Measurements from ENCODE around the gene BIRC7.
"Not testable (repeated sequence)": the region's sequence is repeated elsewhere in the genome, so short reads cannot be mapped to it uniquely, and the experiment has no call there.

The BIRC7 gene

DNA sequence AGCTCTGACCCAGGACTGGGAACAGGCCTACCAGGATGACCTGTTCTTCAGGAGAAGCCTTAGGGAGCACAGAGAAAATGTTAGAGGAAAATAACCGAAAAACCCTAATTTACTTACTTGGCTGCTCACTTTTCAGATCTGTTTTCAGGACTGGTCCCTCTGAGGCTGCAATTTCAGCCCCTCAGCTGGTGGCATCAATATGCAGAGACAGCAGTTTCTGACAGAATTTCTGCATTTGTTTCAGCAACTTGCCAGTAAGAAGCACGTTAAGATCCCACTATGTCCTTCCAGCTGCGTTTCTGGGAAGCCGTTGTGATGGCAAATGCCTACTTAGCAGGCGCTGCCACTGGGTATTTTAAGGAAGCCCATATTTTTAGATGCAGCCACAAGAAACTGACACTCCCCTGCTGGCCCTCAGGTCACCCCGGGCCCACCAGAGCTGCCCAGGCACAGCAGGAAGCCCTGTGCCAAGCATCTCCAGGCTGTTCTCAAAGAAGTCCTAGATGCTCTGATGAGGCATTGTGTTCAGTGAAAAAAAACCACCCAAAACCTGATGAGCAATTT is 27.3 kb upstream of the BIRC7 start:
- DNase-seq = no peak

GRCh38 chr20:63210011-63210605 is 25.6 kb upstream of the BIRC7 start:
- no peak for DNase-seq

GRCh38 chr20:63212393-63212730 is 23.3 kb upstream of the BIRC7 start:
- no peak for DNase-seq

DNA sequence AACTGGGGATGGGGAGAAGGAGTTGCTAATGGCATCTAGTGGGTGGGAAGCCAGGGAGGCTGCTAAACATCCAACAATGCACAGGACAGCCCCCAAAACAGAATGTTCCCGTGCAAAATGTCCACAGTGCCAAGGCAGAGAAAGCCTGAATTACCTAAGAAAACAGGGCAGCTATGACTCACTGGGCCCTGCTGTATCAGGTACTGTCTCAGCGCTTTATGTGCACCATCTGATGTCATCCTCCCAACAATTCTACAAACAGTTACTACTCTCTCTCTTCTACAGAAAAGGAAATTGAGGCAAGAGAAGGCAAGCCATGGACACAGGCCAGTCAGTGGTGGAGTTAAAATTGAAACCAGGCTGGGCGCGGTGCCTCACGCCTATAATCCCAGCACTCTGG is 22.9 kb upstream of the BIRC7 start:
- no peak for DNase-seq

DNA sequence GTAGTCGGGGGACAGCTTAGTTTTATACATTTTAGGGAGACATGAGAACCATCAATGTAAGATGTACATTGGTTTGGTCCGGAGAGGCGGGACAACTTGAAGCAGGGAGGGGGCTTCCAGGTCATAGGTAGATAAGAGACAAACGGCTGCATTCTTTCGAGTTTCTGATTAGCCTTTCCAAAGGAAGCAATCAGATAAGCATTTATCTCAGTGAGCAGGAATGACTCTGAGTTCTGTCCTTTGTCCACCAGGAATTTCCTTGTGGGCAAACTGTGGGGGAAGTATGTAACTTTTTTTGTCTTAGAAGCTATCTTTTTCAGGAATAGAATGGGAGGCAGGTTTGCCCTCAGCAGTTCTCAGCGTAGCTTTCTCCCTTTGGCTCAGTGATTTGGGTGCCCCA is 21.2 kb upstream of the BIRC7 start:
- no peak for DNase-seq

GRCh38 chr20:63215101-63216040 is 20.3 kb upstream of the BIRC7 start:
- DNase-seq = no peak

- peak; percentile 95 for DNase-seq
Measured at GRCh38 chr20:63216041-63216848, 19.5 kb upstream of the BIRC7 start, which contains the start of gene YTHDF1. YTHDF1 (minus strand) TSS chr20:63216131; CDS start chr20:63215892, 239 bp downstream.

- DNase-seq = no peak
Measured at GRCh38 chr20:63216849-63217471, 18.7 kb upstream of the BIRC7 start.

- no peak for DNase-seq
Measured at GRCh38 chr20:63217706-63218105, 18.0 kb upstream of the BIRC7 start.

DNA sequence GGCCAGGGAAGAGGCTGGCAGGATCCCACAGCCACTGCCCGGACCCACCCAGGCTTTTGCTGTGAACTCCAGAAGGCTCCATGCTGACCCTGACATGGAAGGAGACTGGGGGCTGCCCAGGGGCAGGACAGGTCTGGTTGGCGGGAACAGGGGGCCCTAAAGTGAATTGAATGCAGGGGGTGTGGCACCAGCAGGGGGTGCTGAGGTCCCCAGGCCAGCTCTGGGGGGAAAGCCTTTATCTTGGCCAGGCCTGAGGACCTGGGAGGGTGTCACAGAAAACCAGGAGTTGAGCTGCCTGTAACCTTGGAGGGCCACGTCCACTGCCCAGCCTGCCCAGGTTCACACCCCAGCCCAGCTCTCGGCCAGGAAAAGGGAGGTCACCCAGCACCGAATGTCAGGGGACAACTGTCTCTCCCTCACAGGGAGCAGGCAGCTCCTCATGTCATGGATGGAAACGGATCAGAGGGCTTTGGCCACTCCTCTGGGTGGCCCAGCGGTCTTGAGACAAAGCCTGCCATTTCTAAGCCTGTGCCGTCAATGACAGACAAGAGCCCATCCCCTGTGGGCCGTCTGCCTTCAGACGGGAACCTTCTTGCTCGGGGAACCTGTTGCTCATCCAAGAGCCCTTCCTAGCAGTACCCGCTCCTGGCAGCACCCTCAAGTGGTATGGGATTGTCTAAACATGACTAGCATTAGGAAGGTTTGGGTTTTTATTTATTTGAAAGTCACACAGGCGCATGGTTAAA is 16.8 kb upstream of the BIRC7 start:
- no peak for DNase-seq

- DNase-seq = no peak
Measured at GRCh38 chr20:63219447-63219821, 16.3 kb upstream of the BIRC7 start.

DNA sequence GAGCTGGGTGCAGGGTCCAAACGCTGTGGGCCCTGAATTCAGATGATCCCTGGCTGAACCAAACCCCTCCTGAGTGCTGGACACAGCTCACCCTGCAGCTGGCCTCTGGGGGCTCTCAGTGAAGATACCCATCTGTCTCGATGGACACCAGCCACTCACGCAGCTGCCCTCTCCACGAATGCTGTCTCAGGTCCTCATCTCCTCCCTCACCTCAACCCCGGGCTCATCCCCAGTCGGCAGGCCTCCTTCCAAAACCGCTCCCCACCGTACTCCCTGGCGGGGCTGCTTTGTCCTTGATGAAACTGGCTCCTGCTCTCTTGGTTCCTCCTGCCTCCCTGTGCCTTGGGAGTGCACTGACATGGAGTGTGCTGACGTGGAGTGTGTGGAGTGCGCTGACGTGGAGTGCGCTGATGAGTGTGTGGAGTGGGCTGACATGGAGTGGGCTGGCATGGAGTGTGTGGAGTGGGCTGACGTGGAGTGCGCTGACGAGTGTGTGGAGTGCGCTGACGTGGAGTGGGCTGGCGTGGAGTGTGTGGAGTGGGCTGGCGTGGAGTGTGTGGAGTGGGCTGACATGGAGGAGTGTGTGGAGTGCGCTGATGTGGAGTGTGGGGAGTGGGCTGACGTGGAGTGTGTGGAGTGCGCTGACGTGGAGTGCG is 15.7 kb upstream of the BIRC7 start:
- DNase-seq = no peak

DNA sequence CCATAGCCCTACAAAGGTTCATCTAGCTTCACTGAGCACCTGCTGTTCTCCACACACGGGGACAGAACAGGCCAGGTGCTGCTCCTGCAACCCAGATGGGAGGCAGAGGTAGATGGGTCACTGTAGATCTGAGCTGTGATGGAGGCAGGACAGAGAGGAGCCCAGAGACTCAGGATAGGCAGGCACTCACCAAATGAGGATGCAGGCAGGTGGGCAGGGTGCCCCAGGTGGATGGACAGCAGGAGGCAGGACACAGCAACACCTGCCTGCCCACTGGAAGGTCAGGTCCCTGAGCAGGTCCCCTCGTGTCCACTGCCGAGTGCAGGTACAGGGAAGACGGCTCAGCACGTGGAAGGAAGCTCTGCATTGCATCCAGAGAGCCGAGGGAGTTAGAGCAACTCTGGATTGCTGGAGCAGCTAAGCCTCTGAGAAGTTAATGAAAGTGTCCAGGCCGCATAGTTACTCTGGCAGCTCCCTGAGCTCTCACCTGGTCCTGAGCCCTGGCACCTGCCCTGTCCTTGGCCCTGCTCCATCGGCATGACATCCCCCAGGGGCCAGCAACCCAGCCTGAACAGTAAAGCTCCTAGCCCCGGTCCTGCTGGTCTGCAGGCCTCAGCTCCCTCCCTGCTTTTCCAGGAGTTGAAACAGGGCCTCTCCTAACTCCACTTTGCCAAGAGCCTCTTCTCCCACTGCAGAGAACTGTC is 14.9 kb upstream of the BIRC7 start:
- DNase-seq = no peak

DNA sequence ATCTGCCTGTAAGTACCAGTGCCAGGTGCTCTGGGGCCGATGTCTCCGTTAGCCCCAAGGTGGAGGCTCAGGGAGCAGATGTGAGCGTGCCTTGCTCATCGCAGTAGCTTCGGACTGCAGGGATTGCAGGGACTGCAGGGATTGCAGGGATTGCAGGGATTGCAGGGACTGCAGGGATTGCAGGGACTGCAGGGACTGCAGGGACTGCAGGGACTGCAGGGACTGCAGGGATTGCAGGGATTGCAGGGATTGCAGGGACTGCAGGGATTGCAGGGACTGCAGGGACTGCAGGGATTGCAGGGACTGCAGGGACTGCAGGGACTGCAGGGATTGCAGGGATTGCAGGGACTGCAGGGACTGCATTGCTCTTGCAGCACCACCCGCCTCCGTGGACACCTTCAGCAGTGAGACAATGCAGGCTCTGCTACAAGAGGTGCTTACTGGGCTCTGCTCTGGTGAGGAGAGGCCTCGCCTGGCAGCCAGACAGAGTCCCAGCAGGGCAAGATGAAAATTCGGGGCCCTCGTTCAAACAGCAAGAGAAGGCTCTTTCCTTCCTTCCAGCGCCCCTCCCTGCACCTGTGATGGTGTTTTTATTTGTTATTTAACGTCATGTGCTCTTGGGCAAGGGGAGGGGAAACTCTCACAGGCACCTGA is 14.2 kb upstream of the BIRC7 start:
- not testable (repeated sequence) for DNase-seq

DNA sequence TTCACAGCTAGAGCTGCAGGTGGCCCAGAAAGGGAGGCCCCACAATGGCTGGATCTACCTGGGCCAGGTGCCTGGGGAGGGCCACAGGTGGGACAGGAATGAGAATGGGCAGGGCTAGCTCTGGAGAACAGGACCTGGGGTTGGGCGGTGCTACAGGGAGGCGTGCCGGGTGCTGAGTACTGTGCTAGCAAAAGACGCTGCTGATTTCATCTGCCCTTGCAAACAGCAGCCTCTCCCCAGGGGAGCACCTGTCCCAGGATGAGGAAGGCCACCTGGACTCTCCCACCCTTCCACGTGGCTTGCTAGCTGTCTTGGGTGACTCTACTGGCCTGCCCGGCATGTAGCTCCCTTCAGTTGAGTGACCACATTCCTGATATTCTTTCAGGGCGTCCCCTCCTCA is 13.2 kb upstream of the BIRC7 start:
- DNase-seq = no peak

GRCh38 chr20:63223121-63223825 is 12.4 kb upstream of the BIRC7 start:
- peak; percentile 21 for DNase-seq

DNA sequence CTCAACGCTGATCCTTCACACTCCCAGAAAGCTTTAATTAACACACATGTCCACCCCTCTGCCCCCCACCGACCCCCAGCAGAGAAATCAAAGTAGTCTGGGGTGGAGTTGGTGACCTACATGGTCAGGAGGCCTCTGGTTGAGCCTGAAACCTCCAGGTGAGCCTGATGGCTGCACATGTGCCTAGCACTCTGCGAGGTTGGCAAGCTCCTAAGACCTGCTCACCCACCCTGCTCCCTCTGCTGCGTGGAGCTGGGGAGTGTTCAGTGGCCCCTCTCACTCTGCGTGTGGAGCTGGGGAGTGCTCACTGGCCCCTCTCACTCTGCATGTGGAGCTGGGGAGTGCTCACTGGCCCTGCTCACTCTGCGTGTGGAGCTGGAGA is 11.9 kb upstream of the BIRC7 start:
- no peak for DNase-seq

DNA sequence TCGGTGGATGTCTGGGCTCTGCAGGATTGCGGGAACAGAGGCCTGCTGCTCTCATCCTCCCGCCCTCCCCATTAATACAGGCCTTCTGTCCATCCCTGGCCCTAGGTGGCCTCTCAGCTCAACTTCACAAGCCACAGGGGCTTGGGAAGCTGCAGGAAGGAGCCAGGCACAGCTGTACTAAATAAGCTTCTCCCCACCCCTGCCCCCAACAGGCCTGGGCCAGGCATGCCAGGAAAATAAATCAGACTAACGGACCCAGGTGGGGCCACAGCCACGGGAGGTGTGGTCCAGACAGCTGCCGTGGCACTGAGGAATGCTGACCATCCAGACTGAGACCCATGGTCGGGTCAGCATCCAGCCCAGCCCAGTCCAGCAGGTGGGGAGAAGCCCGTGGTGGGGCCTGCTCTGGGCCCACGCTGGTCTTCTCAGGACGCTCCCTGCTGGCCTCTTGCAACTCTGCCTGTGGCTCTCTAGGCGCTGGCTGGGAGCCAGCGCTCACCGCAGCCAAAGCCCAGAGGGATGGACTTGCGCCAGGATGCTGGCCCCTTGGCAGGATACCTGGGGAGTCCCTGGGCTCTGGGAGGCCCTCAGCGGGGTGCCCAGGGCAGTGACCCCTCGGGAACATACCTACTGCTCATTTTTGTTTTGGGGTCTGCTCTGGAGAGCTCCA is 11.2 kb upstream of the BIRC7 start:
- DNase-seq = no peak

DNA sequence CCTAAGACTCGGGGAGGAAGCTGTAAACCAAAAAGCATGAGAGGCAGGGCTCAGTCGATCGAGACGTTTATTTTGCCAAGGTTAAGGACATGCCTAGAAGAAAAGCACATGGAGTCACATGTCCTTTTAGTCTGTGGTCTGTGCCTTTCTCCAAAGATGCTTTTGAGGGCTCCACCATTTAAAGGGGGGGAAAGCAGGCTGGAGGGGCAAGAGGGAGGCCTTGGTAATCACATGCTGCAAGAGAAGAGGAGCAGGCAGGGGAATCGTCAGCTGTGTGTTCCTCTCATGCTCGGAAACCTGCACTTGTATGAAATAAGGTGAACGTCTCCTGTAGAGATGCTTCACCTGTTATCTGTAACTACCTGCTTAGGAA is 10.6 kb upstream of the BIRC7 start:
- no peak for DNase-seq
